ENCODE data around the gene SCAPER.
"Not testable (repeated sequence)": the region's sequence is repeated elsewhere in the genome, so short reads cannot be mapped to it uniquely, and the experiment has no call there.

SCAPER gene

DNA sequence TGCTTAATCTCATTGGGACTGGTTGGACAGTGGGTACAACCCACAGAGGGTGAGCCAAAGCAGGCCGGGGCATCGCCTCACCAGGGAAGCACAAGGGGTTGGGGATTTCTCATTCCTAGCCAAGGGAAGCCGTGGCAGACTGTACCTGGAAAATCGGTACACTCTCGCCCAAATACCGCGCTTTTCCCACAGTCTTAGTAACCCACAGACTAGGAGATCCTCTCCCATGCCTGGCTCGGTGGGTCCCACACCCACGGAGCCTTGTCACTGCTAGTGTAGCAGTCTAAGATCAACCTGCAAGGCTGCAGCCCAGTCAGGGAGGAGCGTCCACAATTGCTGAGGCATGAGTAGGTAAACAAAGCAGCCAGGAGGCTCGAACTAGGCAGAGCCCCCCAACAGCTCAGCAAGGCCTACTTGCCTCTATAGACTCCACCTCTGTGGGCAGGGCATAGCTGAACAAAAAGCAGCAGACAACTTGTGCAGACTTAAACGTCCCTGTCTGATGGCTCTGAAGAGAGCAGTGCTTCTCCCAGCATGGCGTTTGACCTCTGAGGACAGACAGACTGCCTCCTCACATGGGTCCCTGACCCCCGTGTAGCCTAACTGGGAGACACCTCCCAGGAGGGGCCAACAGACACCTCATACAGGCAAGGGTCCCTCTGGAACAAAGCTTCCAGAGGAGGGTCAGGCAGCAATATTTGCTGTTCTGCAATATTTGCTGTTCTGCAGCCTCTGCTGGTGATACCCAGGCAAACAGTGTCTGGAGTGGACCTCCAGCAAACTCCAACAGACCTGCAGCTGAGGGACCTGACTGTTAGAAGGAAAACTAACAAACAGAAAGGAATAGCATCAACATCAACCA is 17.6 kb downstream of the SCAPER start:
- not testable (repeated sequence) for H3K27me3 ChIP-seq (ENCODE audit: control insufficient read depth, insufficient read depth, low read length); H3K4me3 ChIP-seq (ENCODE audit: low read length); H3K27ac ChIP-seq (ENCODE audit: low read length); DNase-seq (ENCODE audit: low read depth, low spot score); H3K9me3 ChIP-seq (ENCODE audit: control insufficient read depth, insufficient read depth, low read length); H3K36me3 ChIP-seq (ENCODE audit: control insufficient read depth, insufficient read depth, low read length); H3K4me1 ChIP-seq (ENCODE audit: control insufficient read depth, insufficient read depth, low read length)
- WGBS (ENCODE audit: insufficient coverage, insufficient read length), result no CpG with 5 or more reads among the region's 14 CpGs

DNA sequence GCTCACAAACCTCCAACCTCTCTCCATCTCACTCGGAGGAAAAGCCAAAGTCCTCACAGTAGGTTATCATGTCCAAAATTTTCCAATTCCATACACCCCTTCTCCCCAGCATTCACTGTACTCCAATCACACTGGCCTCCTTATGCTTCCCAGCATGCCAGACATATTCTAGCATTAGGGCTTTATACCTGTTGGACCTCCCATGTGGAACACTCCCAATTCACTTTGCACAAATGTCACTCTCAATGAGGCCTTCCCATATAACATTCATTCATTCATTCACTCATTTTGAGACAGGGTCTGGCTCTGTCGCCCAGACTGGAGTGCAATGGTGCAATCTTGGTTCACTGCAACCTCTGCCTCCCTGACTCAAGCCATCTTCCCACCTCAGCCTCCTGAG is 19.9 kb downstream of the SCAPER start:
- no peaks in the 10 kb centered on the region for H3K27me3 ChIP-seq (ENCODE audit: control insufficient read depth, insufficient read depth, low read length)
- no peak overlapping the region for H3K4me3 ChIP-seq (ENCODE audit: low read length)
- H3K4me1 ChIP-seq (ENCODE audit: control insufficient read depth, insufficient read depth, low read length), result no peaks in the 10 kb centered on the region
- no peaks in the 10 kb centered on the region for H3K36me3 ChIP-seq (ENCODE audit: control insufficient read depth, insufficient read depth, low read length)
- no peaks in the 10 kb centered on the region for H3K9me3 ChIP-seq (ENCODE audit: control insufficient read depth, insufficient read depth, low read length)
- no peak for DNase-seq (ENCODE audit: low read depth, low spot score)
- WGBS (ENCODE audit: insufficient coverage, insufficient read length), result no CpG with 5 or more reads among the region's 2 CpGs
- H3K27ac ChIP-seq (ENCODE audit: low read length), result no peak overlapping the region

DNA sequence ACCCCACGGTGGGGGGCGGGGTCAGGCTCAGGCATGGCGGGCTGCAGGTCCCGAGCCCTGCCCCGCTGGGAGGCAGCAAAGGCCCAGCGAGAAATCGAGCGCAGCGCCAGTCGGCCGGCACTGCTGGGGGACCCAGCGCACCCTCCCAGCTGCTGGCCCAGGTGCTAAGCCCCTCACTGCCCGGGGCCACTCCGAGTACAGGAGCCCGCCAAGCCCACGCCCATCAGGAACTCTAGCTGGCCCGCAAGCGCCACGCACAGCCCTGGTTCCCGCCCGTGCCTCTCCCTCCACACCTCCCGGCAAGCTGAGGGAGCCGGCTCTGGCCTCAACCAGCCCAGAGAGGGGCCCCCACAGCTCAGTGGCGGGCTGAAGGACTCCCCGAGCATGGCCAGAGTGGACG is 29.2 kb downstream of the SCAPER start:
- Histone ChIP-seq H3K27ac (ENCODE audit: low read length) (no peak overlapping the region), H3K9me3 (ENCODE audit: control insufficient read depth, insufficient read depth, low read length) (no peaks in the 10 kb centered on the region), H3K36me3 (ENCODE audit: control insufficient read depth, insufficient read depth, low read length) (no peaks in the 10 kb centered on the region), H3K27me3 (ENCODE audit: control insufficient read depth, insufficient read depth, low read length) (no peaks in the 10 kb centered on the region), H3K4me3 (ENCODE audit: low read length) (no peak overlapping the region), H3K4me1 (ENCODE audit: control insufficient read depth, insufficient read depth, low read length) (no peaks in the 10 kb centered on the region)
- no peak for DNase-seq (ENCODE audit: low read depth, low spot score)
- no CpG with 5 or more reads among the region's 26 CpGs for WGBS (ENCODE audit: insufficient coverage, insufficient read length)

GRCh38 chr15:76873066-76873465 is 32.1 kb downstream of the SCAPER start:
- H3K27ac ChIP-seq (ENCODE audit: low read length); H3K27me3 ChIP-seq (ENCODE audit: control insufficient read depth, insufficient read depth, low read length); H3K4me3 ChIP-seq (ENCODE audit: low read length); H3K4me1 ChIP-seq (ENCODE audit: control insufficient read depth, insufficient read depth, low read length); DNase-seq (ENCODE audit: low read depth, low spot score); H3K36me3 ChIP-seq (ENCODE audit: control insufficient read depth, insufficient read depth, low read length); H3K9me3 ChIP-seq (ENCODE audit: control insufficient read depth, insufficient read depth, low read length): not testable (repeated sequence)
- no CpG with 5 or more reads among the region's 2 CpGs for WGBS (ENCODE audit: insufficient coverage, insufficient read length)

DNA sequence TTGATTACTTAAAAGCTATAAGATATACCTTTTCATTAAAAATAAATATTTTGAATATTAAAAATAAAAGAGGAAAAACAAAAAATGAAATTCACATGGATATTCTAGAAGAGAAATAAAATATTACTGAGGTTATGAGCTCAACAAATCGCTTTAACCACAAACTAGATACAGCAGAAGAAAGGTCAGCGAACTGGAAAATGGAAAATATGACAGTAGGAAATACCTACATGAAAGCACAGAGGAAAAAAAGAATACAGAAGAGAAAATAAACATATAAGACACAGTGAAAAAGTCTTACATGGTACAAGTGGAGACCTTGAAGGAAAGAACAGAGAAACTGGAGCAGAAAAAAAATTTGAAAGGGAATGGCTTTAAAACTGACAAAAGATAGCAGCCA is 33.2 kb downstream of the SCAPER start:
- WGBS (ENCODE audit: insufficient coverage, insufficient read length), result no CpG with 5 or more reads among the region's 2 CpGs
- no peaks in the 10 kb centered on the region for H3K36me3 ChIP-seq (ENCODE audit: control insufficient read depth, insufficient read depth, low read length)
- H3K9me3 ChIP-seq (ENCODE audit: control insufficient read depth, insufficient read depth, low read length), result no peaks in the 10 kb centered on the region
- H3K27ac ChIP-seq (ENCODE audit: low read length), result no peak overlapping the region
- no peaks in the 10 kb centered on the region for H3K4me1 ChIP-seq (ENCODE audit: control insufficient read depth, insufficient read depth, low read length)
- no peak for DNase-seq (ENCODE audit: low read depth, low spot score)
- H3K4me3 ChIP-seq (ENCODE audit: low read length), result no peak overlapping the region
- H3K27me3 ChIP-seq (ENCODE audit: control insufficient read depth, insufficient read depth, low read length), result no peaks in the 10 kb centered on the region

GRCh38 chr15:76868740-76869139 is 36.4 kb downstream of the SCAPER start:
- Histone ChIP-seq H3K4me1 (ENCODE audit: control insufficient read depth, insufficient read depth, low read length) (no peaks in the 10 kb centered on the region), H3K9me3 (ENCODE audit: control insufficient read depth, insufficient read depth, low read length) (no peaks in the 10 kb centered on the region), H3K27me3 (ENCODE audit: control insufficient read depth, insufficient read depth, low read length) (no peaks in the 10 kb centered on the region), H3K36me3 (ENCODE audit: control insufficient read depth, insufficient read depth, low read length) (no peaks in the 10 kb centered on the region), H3K4me3 (ENCODE audit: low read length) (no peak overlapping the region), H3K27ac (ENCODE audit: low read length) (no peak overlapping the region)
- no peak for DNase-seq (ENCODE audit: low read depth, low spot score)

DNA sequence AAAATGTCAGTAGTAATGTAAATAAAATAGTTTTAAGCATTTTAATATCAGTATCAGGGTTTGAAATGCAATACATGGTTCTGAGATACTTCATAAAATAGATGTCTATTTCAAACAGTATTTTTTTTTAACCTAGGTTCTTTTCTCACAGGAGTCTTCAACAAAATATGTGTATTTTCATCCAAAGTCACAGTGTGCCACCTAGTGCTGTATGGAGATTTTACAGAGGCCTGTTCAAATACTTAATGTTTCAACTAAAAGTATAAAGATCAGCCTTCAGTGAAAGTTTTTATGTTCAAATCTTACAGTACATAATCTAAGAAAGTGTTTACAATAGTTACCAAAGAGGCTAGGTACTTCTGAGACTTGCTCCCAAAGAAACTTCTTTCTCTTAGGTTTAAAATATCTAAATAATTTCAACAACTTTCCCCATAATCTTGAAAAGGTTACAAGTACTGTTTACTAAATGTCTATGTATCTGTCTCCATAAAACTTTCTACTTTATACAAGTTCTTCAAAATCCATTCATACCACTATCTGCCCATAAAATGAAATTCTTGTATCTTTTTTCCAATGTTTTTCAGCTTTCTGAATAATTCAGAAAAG is 38.3 kb downstream of the SCAPER start:
- Histone ChIP-seq H3K9me3 (ENCODE audit: control insufficient read depth, insufficient read depth, low read length) (no peaks in the 10 kb centered on the region), H3K27ac (ENCODE audit: low read length) (no peak overlapping the region), H3K27me3 (ENCODE audit: control insufficient read depth, insufficient read depth, low read length) (no peaks in the 10 kb centered on the region), H3K4me3 (ENCODE audit: low read length) (no peak overlapping the region), H3K4me1 (ENCODE audit: control insufficient read depth, insufficient read depth, low read length) (no peaks in the 10 kb centered on the region), H3K36me3 (ENCODE audit: control insufficient read depth, insufficient read depth, low read length) (no peaks in the 10 kb centered on the region)
- DNase-seq (ENCODE audit: low read depth, low spot score), result no peak

DNA sequence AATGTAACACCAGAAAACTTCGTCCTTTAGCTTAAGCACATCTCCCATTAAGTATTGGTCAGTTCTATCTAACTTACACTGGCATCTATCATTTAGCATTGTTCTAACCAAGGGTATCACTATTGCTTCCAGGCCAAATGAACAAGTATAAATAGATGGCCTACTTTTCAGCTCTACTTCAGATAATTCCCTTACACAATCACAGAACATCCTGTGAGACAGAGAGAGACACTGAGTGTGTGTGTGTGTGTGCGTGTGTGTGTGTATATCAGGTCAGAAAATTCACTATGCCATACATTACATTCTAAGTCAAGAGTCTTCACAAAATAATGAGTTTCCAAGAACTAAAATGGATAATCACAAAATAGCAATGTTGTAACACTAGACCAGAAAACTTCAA is 39.1 kb downstream of the SCAPER start:
- 100% methylated on average over 1 of the region's 2 CpGs for WGBS (ENCODE audit: insufficient coverage, insufficient read length)
- Histone ChIP-seq H3K27me3 (ENCODE audit: control insufficient read depth, insufficient read depth, low read length) (no peaks in the 10 kb centered on the region), H3K9me3 (ENCODE audit: control insufficient read depth, insufficient read depth, low read length) (no peaks in the 10 kb centered on the region), H3K4me1 (ENCODE audit: control insufficient read depth, insufficient read depth, low read length) (no peaks in the 10 kb centered on the region), H3K36me3 (ENCODE audit: control insufficient read depth, insufficient read depth, low read length) (no peaks in the 10 kb centered on the region), H3K27ac (ENCODE audit: low read length) (no peak overlapping the region), H3K4me3 (ENCODE audit: low read length) (no peak overlapping the region)
- no peak for DNase-seq (ENCODE audit: low read depth, low spot score)

- Histone ChIP-seq H3K9me3 (ENCODE audit: control insufficient read depth, insufficient read depth, low read length) (no peaks in the 10 kb centered on the region), H3K36me3 (ENCODE audit: control insufficient read depth, insufficient read depth, low read length) (no peaks in the 10 kb centered on the region), H3K4me1 (ENCODE audit: control insufficient read depth, insufficient read depth, low read length) (no peaks in the 10 kb centered on the region), H3K27ac (ENCODE audit: low read length) (no peak overlapping the region), H3K27me3 (ENCODE audit: control insufficient read depth, insufficient read depth, low read length) (no peaks in the 10 kb centered on the region), H3K4me3 (ENCODE audit: low read length) (no peak overlapping the region)
- 93% methylated on average over 2 of the region's 4 CpGs for WGBS (ENCODE audit: insufficient coverage, insufficient read length)
- DNase-seq (ENCODE audit: low read depth, low spot score), result no peak
These were observed 39.6 kb downstream of the SCAPER start for GRCh38 chr15:76865548-76865991.

GRCh38 chr15:76864586-76864985 is 40.6 kb downstream of the SCAPER start:
- no peak for DNase-seq (ENCODE audit: low read depth, low spot score)
- Histone ChIP-seq H3K27me3 (ENCODE audit: control insufficient read depth, insufficient read depth, low read length) (no peaks in the 10 kb centered on the region), H3K27ac (ENCODE audit: low read length) (no peak overlapping the region), H3K4me3 (ENCODE audit: low read length) (no peak overlapping the region), H3K4me1 (ENCODE audit: control insufficient read depth, insufficient read depth, low read length) (no peaks in the 10 kb centered on the region), H3K36me3 (ENCODE audit: control insufficient read depth, insufficient read depth, low read length) (no peaks in the 10 kb centered on the region), H3K9me3 (ENCODE audit: control insufficient read depth, insufficient read depth, low read length) (no peaks in the 10 kb centered on the region)

- Histone ChIP-seq H3K4me1 (ENCODE audit: control insufficient read depth, insufficient read depth, low read length) (no peaks in the 10 kb centered on the region), H3K4me3 (ENCODE audit: low read length) (no peak overlapping the region), H3K27me3 (ENCODE audit: control insufficient read depth, insufficient read depth, low read length) (no peaks in the 10 kb centered on the region), H3K27ac (ENCODE audit: low read length) (no peak overlapping the region), H3K36me3 (ENCODE audit: control insufficient read depth, insufficient read depth, low read length) (no peaks in the 10 kb centered on the region), H3K9me3 (ENCODE audit: control insufficient read depth, insufficient read depth, low read length) (no peaks in the 10 kb centered on the region)
- no CpG with 5 or more reads among the region's 2 CpGs for WGBS (ENCODE audit: insufficient coverage, insufficient read length)
- no peak for DNase-seq (ENCODE audit: low read depth, low spot score)
These were observed 41.4 kb downstream of the SCAPER start for GRCh38 chr15:76863693-76864092.
